Retina (tissue), 1 donor: ENCODE data around the gene ANKRD29.

Experiments
- DNase-seq: peaks from one replicate; pipeline ENCODE4 v3.0.0-alpha.2; 2016

Gene ANKRD29, protein sequence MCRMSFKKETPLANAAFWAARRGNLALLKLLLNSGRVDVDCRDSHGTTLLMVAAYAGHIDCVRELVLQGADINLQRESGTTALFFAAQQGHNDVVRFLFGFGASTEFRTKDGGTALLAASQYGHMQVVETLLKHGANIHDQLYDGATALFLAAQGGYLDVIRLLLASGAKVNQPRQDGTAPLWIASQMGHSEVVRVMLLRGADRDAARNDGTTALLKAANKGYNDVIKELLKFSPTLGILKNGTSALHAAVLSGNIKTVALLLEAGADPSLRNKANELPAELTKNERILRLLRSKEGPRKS

DNA sequence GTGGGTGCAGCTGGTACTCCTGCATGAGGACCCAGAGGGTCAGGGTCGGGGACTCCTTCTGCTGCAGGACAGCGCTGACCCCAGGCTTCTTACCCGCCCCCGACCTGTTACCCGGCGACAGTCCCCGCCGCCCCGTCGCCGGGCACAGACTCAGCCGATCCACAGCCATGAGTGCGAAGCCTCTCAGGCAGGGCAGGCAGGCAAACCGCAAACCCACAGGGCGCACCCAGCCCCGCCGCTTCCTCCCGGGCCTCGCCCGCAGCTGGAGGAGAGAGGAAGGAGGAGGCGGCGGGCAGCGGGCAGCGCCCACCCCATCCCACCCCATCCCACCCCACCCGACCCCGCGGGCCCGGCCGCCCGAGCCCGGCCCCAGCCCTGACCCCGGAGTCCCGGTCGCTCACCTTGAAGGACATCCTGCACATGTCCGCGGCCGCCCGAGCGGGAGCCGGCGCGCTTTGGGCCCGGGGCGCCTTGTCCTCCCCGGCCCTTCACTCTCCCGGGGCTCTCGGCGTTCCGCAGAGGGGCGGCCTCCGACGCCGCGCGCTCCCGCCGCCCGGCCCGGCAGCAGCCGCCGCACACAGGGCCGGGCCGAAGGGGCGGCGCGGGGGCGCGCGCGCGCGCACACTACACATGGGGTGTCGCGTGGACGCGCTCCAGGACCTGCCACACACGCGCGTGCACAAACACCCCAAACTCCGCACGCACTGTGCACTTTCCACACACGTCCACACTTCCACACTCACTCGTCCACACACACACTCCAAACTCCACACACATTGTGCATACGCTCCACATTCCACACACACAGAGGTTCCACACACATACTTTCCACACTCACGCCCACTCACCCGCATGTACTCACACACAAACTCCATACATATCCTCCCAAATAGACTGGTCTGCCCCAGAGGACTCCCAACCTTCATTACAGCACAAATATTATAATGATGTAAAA, at the start of gene ANKRD29:
Gene ANKRD29, minus strand, starts transcription at position 603 of the 955 bp plus-strand sequence. Its CDS starts 181 bp downstream, at position 422.
- peak; percentile 58 for DNase-seq

DNA sequence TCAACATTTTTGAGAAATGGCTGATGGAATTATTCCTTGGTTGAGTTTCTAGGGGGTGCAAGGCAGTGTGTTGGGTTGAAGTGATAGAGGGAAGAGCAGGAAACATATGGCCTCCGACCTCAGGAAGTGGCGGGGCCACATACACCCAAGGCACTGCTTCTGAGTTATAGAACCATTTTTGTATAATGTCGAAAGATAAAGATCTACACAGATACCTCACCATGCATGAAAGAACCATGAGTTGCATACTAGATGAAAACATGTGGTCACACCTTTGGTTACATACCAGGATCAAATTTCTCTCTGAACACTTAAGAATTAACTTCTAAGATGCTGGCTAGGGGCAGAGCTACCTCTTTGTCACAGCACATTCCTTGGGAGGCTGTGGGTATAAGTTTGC, 49.7 kb upstream of the ANKRD29 start:
- DNase-seq, result no peak

DNA sequence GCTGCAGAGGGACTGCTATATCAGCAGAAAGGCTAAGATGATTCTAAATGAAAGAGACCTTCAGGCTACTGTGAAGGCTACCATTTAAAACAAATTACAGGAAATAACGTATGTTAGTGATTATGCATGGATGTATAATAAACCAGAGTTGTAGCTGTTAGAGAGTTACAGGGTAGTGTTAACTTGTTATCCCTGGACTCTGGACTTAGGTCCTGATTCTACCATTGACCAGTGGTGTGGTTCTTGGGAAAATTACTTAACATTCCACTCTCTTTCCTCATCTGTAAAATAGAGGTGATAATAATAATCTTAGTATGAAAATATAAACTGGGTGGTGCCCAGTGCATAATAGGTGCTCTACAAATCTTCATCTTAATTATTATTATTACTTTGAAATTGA, 48.7 kb upstream of the ANKRD29 start:
- DNase-seq, result no peak

DNA sequence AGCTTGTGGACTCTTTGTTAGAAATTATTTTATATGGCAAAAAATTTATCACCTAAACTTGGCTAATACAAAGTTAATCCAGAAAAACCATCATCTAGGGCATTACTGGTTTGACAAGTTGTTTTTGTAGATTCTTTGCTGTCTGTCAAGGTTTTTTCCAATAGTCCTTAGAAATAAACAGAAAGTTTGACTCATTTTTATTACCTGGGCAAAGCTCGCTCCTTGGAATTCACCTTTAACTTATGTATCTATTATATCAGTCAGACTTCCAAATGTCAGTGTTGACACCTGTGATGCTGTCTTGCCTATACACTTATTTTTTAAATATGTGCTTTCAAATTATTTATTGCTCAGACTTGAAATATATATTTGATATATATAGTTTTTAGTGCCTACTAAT, 48.2 kb upstream of the ANKRD29 start:
- DNase-seq, result no peak

DNA sequence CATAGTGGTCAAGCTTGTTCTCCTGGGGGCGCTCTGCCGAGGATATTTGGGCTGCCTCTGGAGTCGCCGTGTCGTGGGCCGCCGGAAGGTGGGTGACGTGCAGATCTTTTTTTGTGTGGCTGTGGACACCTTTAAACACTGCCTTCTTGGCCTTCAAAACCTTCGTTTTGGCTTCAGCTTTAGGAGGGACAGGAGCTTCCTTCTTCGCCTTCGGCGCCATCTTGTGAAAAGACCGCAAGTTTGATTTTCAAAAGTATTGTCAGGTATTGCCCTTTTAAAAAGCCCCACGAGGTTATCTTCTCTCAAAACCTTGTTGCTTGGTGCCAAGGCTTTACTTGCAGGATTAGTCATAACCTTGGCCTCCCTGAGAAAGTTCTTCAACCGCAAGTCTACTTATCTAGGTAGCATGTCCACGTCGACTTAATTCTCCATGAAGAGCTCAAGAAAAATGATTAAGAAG, 47.4 kb upstream of the ANKRD29 start:
- no peak for DNase-seq

DNA sequence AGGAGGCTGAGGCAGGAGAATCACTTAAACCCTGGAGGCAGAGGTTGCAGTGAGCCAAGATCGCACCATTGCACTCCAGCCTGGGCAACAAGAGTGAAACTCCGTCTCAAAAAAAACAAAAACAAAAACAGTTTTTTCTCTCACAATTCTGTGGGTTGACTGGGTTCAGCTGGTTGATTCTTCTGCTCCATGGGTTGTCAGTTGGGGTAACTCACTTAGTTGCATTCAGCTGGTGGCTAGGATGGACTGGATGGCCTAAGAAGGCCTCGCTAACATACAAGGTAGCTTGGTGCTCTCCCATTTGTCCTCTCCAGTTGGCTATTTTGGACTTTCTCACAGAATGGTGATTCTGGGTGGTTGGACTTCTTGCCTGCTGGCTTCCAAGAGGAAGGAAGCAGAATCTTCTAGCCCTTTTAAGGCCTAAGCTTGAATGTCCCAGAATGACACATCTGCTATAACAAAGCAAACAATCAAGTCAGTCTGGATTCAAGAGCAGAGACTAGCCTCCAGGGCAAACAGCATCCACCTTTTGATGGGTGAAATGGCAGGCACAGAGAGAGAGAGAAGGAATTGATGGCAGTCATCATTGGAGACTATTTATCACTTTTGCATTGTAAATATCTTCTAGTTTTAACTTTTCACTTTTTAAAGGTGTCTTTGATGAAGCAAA, 44.4 kb upstream of the ANKRD29 start:
- DNase-seq, result no peak

DNA sequence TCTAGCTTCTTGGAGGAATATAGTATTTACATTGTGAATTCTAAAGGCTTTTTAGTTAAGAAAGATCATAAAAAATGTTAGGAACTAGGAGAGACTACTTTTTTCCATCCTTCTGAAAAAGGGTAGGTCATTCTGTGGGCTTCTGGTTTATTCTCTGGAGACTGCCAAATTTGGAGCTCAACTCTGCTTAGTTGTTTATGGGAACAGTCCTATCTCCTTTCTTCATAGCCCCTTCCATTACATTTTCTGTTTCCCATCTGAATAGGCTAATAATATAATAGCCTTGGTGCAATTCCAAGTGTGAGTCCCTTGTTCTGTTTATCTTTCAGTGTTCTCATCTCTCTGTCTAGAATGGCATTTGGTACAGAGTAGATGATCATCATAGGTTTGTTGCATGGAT, 42.1 kb upstream of the ANKRD29 start:
- DNase-seq, result no peak

DNA sequence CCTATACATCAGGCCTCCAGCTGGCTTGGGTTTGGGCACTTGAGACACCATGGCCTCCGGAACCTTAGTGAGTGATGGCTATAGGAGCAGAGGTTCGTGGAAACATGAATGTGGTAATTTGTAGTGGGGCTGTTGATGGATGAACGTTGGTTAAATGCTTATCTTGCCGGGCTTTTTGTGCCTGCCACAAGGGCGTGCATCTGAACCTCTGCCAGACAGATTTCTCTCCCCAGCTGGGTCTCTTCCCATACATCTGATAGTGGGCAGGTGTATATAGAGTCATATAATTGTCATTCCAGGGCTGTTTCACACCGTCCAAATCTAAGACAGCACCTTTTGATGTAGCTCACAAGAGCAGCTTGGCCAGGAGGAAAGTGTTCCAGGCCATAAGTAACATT, 41.3 kb upstream of the ANKRD29 start:
- DNase-seq, result no peak

DNA sequence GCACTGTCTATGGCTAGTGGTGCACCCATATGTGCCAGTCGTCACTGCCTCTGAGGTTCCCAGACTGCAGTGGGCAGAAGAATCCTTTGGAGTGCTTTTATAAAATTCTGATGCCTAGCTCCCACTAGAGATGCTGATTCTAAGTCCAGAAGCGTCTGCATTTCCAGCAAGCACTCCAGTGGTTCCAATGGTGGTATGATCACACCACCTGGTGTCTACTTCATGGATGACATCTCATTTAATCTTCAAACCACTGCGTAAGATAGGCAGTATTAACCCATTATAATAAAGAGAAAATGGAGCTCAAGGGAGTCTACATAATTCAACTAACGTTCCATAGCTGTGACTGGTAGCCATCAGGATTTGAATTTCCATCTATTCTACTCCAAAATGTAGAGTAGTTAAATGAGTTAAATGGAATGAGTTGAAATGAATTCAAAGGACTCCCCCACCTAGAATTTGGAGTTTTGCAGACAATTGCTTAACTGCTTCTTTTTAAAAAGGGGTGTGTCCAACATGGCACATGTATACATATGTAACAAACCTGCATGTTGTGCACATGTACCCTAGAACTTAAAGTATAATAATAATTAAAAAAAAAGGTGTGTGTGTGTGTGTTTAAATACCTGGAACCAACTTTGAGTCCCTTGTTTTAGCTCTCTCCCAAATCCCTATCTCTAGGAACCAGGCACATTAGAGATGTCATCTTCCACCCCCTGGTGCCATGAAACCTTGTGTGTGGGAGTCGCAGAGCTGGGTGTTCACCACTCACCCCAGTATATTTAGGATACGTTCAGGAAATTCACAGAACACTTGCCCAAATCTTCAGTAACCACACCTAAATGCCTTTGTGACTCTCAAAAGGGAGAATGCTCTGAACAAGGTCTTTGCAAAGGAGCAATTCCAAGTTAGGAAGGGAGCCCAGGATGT, 40.6 kb upstream of the ANKRD29 start:
- DNase-seq, result no peak

DNA sequence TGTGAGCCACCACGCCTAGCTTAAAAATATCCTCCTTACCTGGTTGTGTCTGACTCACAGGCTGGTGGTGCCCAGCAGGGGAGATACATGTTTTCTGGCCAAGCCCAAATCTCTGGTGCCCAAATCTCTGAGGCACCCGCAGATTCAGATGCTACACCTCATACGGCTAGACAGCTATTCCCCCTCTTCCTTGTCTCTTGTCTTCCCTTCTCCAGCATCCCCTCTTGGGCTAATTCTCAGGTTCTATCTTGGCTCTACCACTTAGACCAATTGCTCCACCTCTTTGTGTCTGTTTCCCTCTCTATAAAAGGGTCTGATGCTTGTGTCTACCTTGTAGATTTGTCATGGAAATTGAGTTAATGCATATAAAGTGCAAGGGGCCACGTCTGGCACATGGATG, 39.9 kb upstream of the ANKRD29 start:
- no peak for DNase-seq

DNA sequence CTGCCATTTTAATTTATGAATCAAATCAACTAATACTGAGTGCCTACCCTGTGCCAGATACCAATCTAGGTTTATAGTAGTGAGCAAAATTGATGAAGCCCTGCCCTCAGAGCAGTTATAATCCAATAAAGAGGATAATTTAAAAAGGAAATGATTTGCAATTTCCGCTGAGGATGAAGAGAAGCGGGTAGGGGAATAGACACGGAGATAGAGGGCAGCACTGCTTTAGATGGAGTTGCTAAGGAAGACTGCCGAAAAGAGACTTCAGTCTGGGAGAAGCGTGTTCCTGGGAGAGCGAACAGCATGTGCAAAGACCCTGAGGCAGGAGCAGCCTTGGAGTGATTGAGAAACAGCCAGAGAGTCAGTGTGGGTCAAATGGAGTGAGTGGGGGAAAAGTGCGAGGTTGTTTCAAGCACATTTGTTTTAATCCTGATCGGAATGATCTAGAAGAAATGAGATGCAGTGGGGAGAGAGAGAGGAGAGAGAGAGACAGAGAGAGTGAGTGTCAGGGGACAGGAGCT, 38.9 kb upstream of the ANKRD29 start:
- DNase-seq, result no peak

DNA sequence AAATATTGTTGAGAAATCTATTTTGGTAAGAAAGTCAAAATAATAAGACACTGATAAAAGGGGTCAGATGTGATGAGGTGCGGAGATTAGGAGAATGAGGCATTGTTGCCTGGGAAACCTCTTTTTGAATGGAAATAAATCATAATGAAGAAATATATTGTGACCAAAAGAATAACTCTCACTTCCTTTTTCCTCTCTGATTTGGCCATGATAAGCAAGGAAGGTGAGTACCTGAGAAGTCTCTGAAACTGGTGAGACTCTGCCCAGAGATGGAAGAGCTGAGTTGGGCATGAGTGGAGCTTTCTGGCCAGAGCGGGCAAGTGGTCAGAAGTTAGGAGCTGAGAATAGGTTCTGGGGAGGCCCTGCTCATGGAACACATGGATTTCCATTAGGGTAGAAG, 38.3 kb upstream of the ANKRD29 start:
- DNase-seq, result no peak

DNA sequence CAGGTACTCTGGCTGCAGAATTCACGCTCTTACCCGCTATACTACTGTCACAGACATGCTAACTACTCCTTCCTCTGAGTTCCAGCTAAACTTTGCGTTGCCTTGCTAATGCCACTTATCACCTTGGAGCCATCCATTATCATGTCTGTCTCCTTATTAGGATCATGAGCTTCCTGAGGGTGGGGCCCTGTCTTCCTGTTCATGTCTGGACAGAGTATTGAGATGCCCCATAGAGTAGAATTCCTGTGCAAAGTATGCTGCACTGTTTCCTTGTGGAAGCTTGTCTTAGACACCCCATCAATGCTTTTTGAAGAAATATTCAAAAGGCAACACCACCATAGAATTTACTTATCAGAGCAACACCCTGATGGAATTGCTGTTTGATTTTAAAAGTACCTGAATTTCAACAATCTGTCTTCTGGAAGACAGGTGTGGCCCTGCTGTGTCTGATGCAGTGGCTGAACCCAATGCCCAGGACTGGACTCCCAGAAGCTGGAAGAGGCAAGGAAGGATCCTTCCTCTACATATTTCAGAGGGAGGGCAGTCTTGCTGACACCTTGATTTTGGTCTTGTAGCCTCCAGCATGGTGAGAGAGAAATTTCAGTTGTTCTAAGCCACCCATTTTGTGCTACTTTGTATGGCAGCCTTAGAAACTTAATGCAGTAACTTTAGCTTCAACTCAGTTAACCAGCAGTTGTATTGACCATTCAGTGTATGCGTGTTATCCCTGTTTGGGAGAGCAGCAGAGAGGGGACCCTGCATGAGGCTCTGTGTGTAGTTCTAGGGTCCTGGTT, 32.1 kb upstream of the ANKRD29 start:
- DNase-seq, result no peak

DNA sequence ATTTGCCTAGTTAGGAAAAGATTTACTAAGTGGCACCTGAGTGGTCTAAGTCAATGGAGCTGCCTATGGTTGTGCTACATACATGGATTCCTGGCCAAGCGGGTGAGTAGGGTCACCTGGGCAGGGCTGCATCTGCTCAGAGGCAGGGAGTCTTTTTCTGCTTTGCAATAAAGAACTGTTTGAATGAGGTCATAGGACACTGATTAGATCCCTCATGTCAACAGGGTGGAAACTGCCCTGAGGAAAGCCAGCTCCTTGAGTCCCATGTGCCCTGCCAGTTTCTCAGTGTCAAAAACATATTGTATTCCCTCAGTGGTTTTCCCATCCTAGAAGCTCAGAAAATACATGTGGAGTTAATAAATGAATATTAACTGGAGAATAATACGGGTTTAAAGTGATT, 31.1 kb upstream of the ANKRD29 start:
- no peak for DNase-seq

DNA sequence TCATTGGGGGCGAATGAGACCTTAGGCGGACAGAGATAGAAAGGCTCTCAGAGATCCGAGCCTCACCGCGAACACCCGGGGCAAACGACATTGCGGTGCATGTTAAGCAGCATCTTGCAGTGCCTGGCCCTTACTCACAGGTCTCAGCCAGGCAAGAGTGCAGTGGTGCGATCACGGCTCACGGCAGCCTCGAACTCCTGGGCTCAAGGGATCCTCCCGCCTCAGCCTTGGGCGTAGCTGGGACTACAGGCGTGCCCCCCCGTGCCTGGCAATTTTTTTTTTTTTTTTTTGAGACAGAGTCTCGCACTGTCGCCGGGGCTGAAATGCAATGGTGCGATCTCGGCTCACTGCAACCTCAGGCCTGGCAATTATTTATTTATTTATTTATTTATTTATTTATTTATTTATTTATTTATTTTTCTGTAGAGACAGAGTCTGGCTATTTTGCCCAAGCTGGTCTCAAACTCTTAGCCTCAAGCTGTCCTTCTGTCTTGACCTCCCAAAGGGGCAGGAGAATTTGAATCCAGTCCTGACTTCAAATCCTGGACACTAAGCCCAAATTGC, 27.9 kb upstream of the ANKRD29 start:
- DNase-seq, result no peak

DNA sequence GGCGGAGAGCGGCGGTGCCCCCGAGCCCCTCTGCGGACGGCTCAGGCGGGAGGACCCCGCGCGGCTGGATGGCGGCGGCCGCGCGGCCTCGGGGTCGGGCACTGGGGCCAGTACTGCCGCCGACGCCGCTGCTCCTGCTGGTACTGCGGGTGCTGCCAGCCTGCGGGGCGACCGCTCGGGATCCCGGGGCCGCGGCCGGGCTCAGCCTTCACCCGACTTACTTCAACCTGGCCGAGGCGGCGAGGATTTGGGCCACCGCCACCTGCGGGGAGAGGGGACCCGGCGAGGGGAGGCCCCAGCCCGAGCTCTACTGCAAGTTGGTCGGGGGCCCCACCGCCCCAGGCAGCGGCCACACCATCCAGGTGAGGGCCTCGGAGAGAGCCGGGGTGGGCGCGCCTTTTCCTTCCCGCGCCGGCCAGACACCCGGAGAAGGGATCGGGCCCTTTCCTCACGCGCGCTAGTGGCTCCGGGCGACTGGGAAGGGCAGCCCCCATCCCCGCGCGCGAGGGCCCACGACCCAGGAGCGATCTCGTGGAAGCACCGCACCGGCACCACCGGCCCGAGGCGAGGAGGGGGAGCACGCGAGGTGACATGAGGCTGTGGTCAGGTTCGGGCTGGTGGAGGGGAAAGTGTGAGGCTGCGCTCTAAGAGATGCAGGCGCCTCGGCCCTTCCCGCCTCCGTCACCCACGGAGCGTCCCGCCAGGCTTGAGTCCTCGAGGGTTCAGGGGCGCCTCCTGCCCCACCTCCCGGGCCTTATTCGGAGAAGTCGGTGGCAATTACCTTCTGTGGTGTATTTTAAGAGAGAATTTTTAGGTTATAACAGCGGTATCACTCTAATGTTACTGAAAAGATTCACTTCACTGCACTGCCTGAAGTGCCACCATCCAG, 27.1 kb upstream of the ANKRD29 start:
- peak; percentile 71 for DNase-seq

DNA sequence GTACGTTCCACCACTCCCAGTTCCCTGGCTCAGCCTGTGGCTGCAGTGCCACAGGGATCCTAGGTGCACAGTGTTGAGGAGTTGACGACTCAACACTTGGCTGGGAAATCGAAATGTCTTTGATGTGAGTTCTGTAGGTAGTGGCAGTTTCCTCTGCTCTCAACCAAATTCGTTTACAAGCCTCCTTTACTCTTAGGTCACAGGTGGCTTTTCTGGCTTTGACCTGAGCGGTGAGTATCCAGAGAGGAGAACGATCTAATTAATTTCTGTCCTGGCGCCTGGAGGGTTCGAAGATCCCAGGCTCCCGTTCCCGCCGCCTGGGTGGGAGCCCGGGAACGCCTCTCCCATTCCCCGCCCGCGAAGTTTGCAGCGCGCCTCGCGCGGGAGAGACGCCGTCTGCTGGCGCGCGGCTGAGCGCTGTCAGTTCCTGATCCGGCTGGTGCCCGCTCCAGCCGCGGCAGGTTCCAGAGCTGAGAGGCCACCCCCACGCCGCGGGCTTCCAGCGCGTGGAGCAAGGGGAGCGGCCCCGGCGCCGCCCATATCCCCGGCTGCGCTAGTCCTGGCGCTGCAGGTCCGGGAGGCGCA, 26.4 kb upstream of the ANKRD29 start, which contains the start of gene LAMA3:
Gene LAMA3, plus strand, starts transcription at position 423 of the 585 bp plus-strand sequence. CDS start 231 bp downstream, outside the sequence.
- peak; percentile 81 for DNase-seq

DNA sequence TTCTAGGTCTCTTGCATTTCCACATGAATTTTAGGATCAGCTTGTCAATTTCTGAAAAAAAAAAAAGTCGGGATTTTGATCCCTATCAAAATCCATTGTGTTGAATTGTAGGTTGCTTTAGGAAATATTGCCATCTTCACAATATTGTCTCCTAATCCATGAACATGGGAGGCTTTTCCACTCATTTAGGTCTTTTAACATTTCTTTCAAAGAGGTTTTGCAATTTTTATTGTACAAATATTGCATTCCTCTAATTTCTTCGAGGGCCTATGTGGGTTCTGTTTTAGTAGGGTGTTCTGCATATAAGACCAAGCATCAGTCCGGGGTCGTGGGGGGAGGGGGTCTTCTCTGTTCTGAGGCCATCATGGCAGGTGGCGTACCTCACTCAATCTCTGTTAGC, 25.8 kb upstream of the ANKRD29 start:
- DNase-seq, result no peak

DNA sequence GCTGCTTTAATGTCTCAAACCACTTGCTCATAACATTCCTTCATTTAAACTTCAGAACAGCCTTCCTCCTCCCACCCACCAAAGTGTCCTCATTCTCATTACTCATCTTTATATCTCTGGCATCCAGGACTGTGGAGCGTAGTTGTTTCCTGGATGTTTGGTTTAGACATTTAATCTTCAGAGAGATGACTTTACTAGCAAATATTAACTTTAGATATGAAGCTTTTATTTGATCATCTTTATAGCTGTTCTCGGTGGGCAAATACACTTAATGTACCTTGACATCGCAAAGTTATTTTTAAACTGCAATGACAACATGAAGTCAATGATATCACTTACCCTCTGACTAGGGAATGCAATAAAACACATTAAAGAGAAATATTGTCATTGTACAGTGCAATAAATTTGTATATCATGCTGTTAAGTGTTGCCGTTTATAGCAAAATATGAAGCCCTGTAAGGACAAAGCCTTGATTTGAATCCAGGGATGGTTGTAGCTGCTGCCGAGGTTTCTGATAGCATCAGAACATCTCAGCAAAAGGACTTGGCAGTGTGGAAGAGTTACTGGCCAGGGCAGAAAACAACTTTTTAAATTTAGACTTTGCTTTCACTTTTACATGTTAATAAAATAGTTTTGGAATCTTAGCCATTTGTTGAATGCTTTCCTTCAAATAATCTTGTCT, 21.9 kb upstream of the ANKRD29 start:
- DNase-seq, result no peak
